ENCODE data around the gene SEZ6. TPM values are rescaled to one million over a fixed set of nuclear protein-coding genes. Genes with fewer than 3 reads are reported as not detected.

Gene SEZ6
- total RNA-seq, 1 donor from 2014 or later, result not detected

- no peak overlapping the region for H3K27ac Mint-ChIP-seq
- TF ChIP-seq CTCF (IDR thresholded peaks at IDR 0.05; ENCODE audit: unreplicated experiment), result no peak
- no peaks in the 10 kb centered on the region for H3K9me3 Mint-ChIP-seq
- no peak for DNase-seq (ENCODE audit: low spot score in 2 of 2, unreplicated experiment in 2 of 2)
- no peaks in the 10 kb centered on the region for H3K36me3 Mint-ChIP-seq
- H3K4me3 Mint-ChIP-seq, result no peak overlapping the region
- peaks cover 38% of the 10 kb centered on the region for H3K27me3 Mint-ChIP-seq (ENCODE audit: low read depth)
- H3K4me1 Mint-ChIP-seq, result peaks cover 23% of the 10 kb centered on the region
Observed at GRCh38 chr17:29049541-29050145, 43.8 kb upstream of the SEZ6 start.

- peaks cover 38% of the 10 kb centered on the region for H3K27me3 Mint-ChIP-seq (ENCODE audit: low read depth)
- H3K4me3 Mint-ChIP-seq, result no peak overlapping the region
- DNase-seq (ENCODE audit: low spot score in 2 of 2, unreplicated experiment in 2 of 2), result no peak
- no peak overlapping the region for H3K27ac Mint-ChIP-seq
- peaks cover 23% of the 10 kb centered on the region for H3K4me1 Mint-ChIP-seq
- TF ChIP-seq CTCF (IDR thresholded peaks at IDR 0.05; ENCODE audit: unreplicated experiment), result no peak
- no peaks in the 10 kb centered on the region for H3K36me3 Mint-ChIP-seq
- H3K9me3 Mint-ChIP-seq, result no peaks in the 10 kb centered on the region
Observed at GRCh38 chr17:29048440-29049368, 42.9 kb upstream of the SEZ6 start.

GRCh38 chr17:29046473-29046839 is 40.6 kb upstream of the SEZ6 start:
- no peak for TF ChIP-seq CTCF (IDR thresholded peaks at IDR 0.05; ENCODE audit: unreplicated experiment)
- Mint-ChIP-seq H3K36me3 (no peaks in the 10 kb centered on the region), H3K9me3 (no peaks in the 10 kb centered on the region), H3K27ac (no peak overlapping the region), H3K4me3 (no peak overlapping the region), H3K4me1 (peaks cover 38% of the 10 kb centered on the region), H3K27me3 (ENCODE audit: low read depth) (peaks cover 27% of the 10 kb centered on the region)
- no peak for DNase-seq (ENCODE audit: low spot score in 2 of 2, unreplicated experiment in 2 of 2)

GRCh38 chr17:29045734-29046472 is 40.1 kb upstream of the SEZ6 start:
- no peak overlapping the region for H3K4me3 Mint-ChIP-seq
- DNase-seq (ENCODE audit: low spot score in 2 of 2, unreplicated experiment in 2 of 2), result no peak
- TF ChIP-seq CTCF (IDR thresholded peaks at IDR 0.05; ENCODE audit: unreplicated experiment), result no peak
- H3K9me3 Mint-ChIP-seq, result no peaks in the 10 kb centered on the region
- no peak overlapping the region for H3K27ac Mint-ChIP-seq
- H3K27me3 Mint-ChIP-seq (ENCODE audit: low read depth), result peaks cover 23% of the 10 kb centered on the region
- no peaks in the 10 kb centered on the region for H3K36me3 Mint-ChIP-seq
- peaks cover 38% of the 10 kb centered on the region for H3K4me1 Mint-ChIP-seq

GRCh38 chr17:29045026-29045425 is 39.2 kb upstream of the SEZ6 start:
- no peak for TF ChIP-seq CTCF (IDR thresholded peaks at IDR 0.05; ENCODE audit: unreplicated experiment)
- Mint-ChIP-seq H3K4me3 (no peak overlapping the region), H3K9me3 (no peaks in the 10 kb centered on the region), H3K4me1 (peaks cover 42% of the 10 kb centered on the region), H3K36me3 (no peaks in the 10 kb centered on the region), H3K27ac (no peak overlapping the region), H3K27me3 (ENCODE audit: low read depth) (peaks cover 23% of the 10 kb centered on the region)
- DNase-seq (ENCODE audit: low spot score in 2 of 2, unreplicated experiment in 2 of 2), result no peak
